AG04450 (cell line): ENCODE measurements around the gene OBI1. TPM values are rescaled to one million over a fixed set of nuclear protein-coding genes. Genes with fewer than 3 reads are reported as not detected.

Experiments
- CTCF ChIA-PET: fragments of 300-600, 350-600 bp; formaldehyde crosslinking; extraction: SDS; loops from one replicate; lab custom pipeline; 2022; ENCODE audit warnings: antibody characterized with exemption, inconsistent platforms; lab: Charles Lee
- POLR2A ChIA-PET: fragments of 350-600 bp; formaldehyde crosslinking; extraction: SDS; loops from one replicate; lab custom pipeline; 2021; ENCODE audit warnings: antibody characterized with exemption, inconsistent platforms; lab: Yijun Ruan, JAX
- DNase-seq: peaks from one replicate; pipeline ENCODE4 v3.0.0-alpha.2; 2011; ENCODE audit warnings: low read depth, low spot score
- H3K27ac ChIP-seq: one replicate; pipeline ENCODE4 v1.5.1; 2012; ENCODE audit warnings: low read depth, low read length, control low read depth
- H3K27me3 ChIP-seq: one replicate; pipeline ENCODE4 v1.6.0; 2012; ENCODE audit warnings: low read length; ENCODE audit not compliant: control insufficient read depth, insufficient read depth
- H3K4me3 ChIP-seq: 2 replicates; pipeline ENCODE4 v1.5.1; 2011; ENCODE audit warnings: mild to moderate bottlenecking, low read depth, low read length, control low read depth
- H3K9me3 ChIP-seq: 2 replicates; pipeline ENCODE4 v1.5.1; 2012; ENCODE audit warnings: low read length; ENCODE audit not compliant: control insufficient read depth, insufficient read depth
- polyA plus RNA-seq: library from polyadenylated mRNA; depleted of rRNA; stranded (reverse); fragments of >200 nt; gene quantifications from 2 replicates; pipeline ENCODE4 v1.2.3, GENCODE V29; 2011
- TF ChIP-seq, protein P1 (sequence below): IDR thresholded peaks from 2 replicates; pipeline ENCODE4 v1.5.1; 2011; ENCODE audit warnings: low read depth, low read length, control low read depth, inconsistent platforms

OBI1 gene
- polyA plus RNA-seq, 1 experiment: 13.6 TPM

GRCh38 chr13:78595495-78596398 is 63.2 kb downstream of the OBI1 start:
- ChIA-PET CTCF (interaction anchor here (0.7 to 1.0 kb wide), 2 partner anchors 779 to 804 kb away, joined by 3 to 4 read pairs; no protein-coding TSS in a partner anchor), POLR2A (no interaction called here)
- Histone ChIP-seq H3K27ac (no peak overlapping the region), H3K4me3 (no peak overlapping the region), H3K27me3 (peaks cover 83% of the 10 kb centered on the region), H3K9me3 (peaks cover 6% of the 10 kb centered on the region)
- DNase-seq: no peak
- TF ChIP-seq, protein P1, sequence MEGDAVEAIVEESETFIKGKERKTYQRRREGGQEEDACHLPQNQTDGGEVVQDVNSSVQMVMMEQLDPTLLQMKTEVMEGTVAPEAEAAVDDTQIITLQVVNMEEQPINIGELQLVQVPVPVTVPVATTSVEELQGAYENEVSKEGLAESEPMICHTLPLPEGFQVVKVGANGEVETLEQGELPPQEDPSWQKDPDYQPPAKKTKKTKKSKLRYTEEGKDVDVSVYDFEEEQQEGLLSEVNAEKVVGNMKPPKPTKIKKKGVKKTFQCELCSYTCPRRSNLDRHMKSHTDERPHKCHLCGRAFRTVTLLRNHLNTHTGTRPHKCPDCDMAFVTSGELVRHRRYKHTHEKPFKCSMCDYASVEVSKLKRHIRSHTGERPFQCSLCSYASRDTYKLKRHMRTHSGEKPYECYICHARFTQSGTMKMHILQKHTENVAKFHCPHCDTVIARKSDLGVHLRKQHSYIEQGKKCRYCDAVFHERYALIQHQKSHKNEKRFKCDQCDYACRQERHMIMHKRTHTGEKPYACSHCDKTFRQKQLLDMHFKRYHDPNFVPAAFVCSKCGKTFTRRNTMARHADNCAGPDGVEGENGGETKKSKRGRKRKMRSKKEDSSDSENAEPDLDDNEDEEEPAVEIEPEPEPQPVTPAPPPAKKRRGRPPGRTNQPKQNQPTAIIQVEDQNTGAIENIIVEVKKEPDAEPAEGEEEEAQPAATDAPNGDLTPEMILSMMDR: no peak

DNA sequence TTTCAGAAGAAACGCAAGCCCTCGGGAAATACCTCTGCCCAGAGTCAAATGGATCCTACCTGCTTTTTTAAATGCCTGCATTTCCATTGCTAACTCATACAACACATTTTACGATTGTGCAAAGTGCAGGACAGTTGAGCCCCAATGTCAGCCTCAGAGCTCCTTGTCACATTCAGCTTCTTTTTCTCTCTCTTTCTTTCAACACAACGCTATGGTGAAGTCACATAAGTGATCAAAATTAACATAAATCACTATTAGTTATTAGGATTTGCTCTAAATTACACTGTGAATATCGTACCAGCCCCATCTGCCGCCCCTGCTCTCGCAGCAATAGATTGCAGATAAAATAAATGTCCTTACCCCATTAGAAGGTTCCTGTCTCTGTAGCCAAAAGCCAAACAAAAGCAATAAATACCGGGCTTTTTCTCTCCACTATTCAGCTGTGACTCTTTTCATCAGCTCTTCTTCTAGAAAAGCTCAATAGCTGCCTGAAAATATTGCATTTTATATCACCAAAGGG is 64.4 kb downstream of the OBI1 start:
- ChIA-PET CTCF (interaction anchor here (0.6 kb wide), 1 partner anchor 28 kb away, joined by 3 read pairs; no protein-coding TSS in a partner anchor), POLR2A (no interaction called here)
- peaks cover 74% of the 10 kb centered on the region for H3K27me3 ChIP-seq
- H3K9me3 ChIP-seq: peaks cover 6% of the 10 kb centered on the region
- H3K4me3 ChIP-seq: no peak overlapping the region
- TF ChIP-seq, protein P1: no peak
- no peak for DNase-seq
- no peak overlapping the region for H3K27ac ChIP-seq

- H3K4me3 ChIP-seq: no peak overlapping the region
- peaks cover 69% of the 10 kb centered on the region for H3K27me3 ChIP-seq
- TF ChIP-seq, protein P1: no peak
- H3K9me3 ChIP-seq: peaks cover 6% of the 10 kb centered on the region
- no peak overlapping the region for H3K27ac ChIP-seq
- ChIA-PET CTCF (no interaction called here), POLR2A (no interaction called here)
- no peak for DNase-seq
Measured at GRCh38 chr13:78593652-78594455, 65.1 kb downstream of the OBI1 start.

DNA sequence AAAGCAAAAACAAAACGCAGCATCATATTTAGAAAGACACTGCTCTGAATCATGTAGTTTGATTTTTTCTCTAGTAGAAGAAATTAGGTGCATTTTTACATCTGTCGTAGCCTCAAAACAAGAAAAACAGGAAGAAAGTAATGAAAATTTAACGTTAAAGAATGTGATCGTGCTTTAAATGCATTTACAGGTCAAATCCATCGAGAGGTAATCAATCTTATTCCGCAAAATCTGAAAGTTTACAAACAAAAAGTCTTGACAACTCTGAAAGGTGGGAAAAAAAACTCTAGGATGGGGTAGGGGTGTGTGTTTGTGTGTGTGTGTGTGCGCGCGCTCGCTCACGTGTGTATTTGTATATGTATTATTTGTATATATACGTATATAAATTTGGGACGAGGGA is 65.8 kb downstream of the OBI1 start:
- no peak overlapping the region for H3K27ac ChIP-seq
- DNase-seq: no peak
- peaks cover 62% of the 10 kb centered on the region for H3K27me3 ChIP-seq
- POLR2A ChIA-PET: no interaction called here
- TF ChIP-seq, protein P1: no peak
- CTCF ChIA-PET: no interaction called here
- no peak overlapping the region for H3K4me3 ChIP-seq
- H3K9me3 ChIP-seq: peaks cover 6% of the 10 kb centered on the region
